ENCODE data around the gene COL4A4.

DNA sequence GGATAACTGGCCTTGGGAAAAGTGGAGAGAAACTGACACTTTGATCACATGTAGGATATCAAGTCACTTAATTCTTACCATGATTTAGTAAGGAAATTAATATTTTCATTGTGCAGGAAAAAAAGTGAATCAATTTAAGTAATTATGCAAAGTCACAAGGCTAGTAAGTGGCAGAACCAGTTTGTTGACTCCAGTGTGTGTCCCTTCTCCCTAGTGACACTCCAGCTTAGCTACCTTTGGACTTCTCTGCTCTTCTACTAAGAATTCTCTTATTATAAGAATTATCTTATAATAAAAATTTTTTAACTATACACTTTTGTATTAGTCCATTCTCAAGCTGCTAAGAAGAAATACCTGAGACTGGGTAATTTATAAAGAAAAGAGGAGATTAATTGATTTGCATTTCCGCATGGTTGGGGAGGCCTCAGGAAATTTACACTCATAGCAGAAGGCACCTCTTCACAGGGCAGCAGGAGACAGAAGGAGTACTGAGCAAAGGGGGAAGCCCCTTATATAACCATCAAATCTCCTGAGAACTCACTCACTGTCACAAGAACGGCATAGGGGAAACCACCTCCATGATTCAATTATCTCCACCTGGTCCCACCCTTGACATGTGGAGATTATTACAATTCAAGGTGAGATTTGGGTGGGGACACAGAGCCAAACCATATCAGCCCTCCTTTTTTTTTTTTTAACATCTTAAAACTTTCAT, 13.6 kb downstream of the COL4A4 start:
- TF ChIP-seq, protein P1, sequence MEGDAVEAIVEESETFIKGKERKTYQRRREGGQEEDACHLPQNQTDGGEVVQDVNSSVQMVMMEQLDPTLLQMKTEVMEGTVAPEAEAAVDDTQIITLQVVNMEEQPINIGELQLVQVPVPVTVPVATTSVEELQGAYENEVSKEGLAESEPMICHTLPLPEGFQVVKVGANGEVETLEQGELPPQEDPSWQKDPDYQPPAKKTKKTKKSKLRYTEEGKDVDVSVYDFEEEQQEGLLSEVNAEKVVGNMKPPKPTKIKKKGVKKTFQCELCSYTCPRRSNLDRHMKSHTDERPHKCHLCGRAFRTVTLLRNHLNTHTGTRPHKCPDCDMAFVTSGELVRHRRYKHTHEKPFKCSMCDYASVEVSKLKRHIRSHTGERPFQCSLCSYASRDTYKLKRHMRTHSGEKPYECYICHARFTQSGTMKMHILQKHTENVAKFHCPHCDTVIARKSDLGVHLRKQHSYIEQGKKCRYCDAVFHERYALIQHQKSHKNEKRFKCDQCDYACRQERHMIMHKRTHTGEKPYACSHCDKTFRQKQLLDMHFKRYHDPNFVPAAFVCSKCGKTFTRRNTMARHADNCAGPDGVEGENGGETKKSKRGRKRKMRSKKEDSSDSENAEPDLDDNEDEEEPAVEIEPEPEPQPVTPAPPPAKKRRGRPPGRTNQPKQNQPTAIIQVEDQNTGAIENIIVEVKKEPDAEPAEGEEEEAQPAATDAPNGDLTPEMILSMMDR (IDR thresholded peaks at IDR 0.05; ENCODE audit: borderline replicate concordance, extremely low read depth, low read length, poor library complexity, severe bottlenecking) = no peak
- TF ChIP-seq EZH2 (IDR thresholded peaks at IDR 0.05; ENCODE audit: borderline replicate concordance, low read depth, low read length, severe bottlenecking) = no peak

Measured in DND-41 (cell line).